Lung (tissue), 12 donors: ENCODE results near the gene PPP1R1C. TPM values are rescaled to one million over a fixed set of nuclear protein-coding genes. Genes with fewer than 3 reads are reported as not detected.

Experiments
- ATAC-seq: fragments of 200-7000 bp; cut with Tn5 transposase; one replicate; pipeline ENCODE4 v1.9.1; 2020; ENCODE audit warnings: moderate number of reproducible peaks; ENCODE audit not compliant: insufficient read depth, low FRiP score
- DNase-seq, 3 donors: peaks; one replicate each; pipeline ENCODE4 v3.0.0-alpha.2; 2013 to 2017
- H3K27ac ChIP-seq, 2 donors: one replicate each; pipeline ENCODE4 v1.5.1; 2013; ENCODE audit warnings: mild to moderate bottlenecking in 2 of 2, moderate library complexity in 2 of 2, control low read depth in 1 of 2, inconsistent platforms in 1 of 2, low read depth in 1 of 2, low read length in 1 of 2
- H3K27me3 ChIP-seq, 3 donors: one replicate each; pipeline ENCODE4 v1.5.1; 2013; ENCODE audit warnings: low read length in 2 of 3; ENCODE audit not compliant: control insufficient read depth in 3 of 3, insufficient read depth in 3 of 3
- H3K36me3 ChIP-seq, 4 donors: one replicate each; pipeline ENCODE4 v1.5.1; 2013; ENCODE audit warnings: low read length in 4 of 4, mild to moderate bottlenecking in 1 of 4, moderate library complexity in 1 of 4; ENCODE audit not compliant: control insufficient read depth in 4 of 4, insufficient read depth in 4 of 4
- H3K4me1 ChIP-seq, 5 donors: one replicate each; pipeline ENCODE4 v1.5.1; 2013; ENCODE audit warnings: low read length in 5 of 5, mild to moderate bottlenecking in 2 of 5, moderate library complexity in 1 of 5; ENCODE audit not compliant: control insufficient read depth in 5 of 5, insufficient read depth in 5 of 5
- H3K4me3 ChIP-seq: one replicate; pipeline ENCODE4 v1.5.1; 2013; ENCODE audit warnings: mild to moderate bottlenecking, control low read depth, moderate library complexity
- H3K9ac ChIP-seq, 2 donors: one replicate each; pipeline ENCODE4 v1.5.1; 2013; ENCODE audit warnings: low read length in 2 of 2, control low read depth in 1 of 2; ENCODE audit not compliant: insufficient read depth in 1 of 2
- H3K9me3 ChIP-seq, 4 donors: one replicate each; pipeline ENCODE4 v1.5.1; 2013; ENCODE audit warnings: low read length in 3 of 4, mild to moderate bottlenecking in 1 of 4, moderate library complexity in 1 of 4; ENCODE audit not compliant: control insufficient read depth in 4 of 4, insufficient read depth in 3 of 4
- CTCF ChIP-seq: IDR thresholded peaks from 2 replicates; pipeline ENCODE4 v1.5.1; 2012; ENCODE audit warnings: mild to moderate bottlenecking; ENCODE audit errors: control extremely low read depth, extremely low read depth
- WGBS, 2 donors: extraction: QIAGEN DNeasy Blood & Tissue Kit; methylation state at CpG; one replicate each; pipeline ENCODE4 v1.1.7; 2013; 5-methylcytosine and 5-hydroxymethylcytosine counted together
- polyA plus RNA-seq, 2 donors: library from polyadenylated mRNA; stranded (reverse); fragments of 200-250 nt; gene quantifications; one replicate each; pipeline ENCODE4 v1.2.1, GENCODE V29; 2013
- total RNA-seq, 2 donors: library from RNA; depleted of rRNA in 1 of 2; stranded (reverse); fragments of >200 nt in 1 of 2; gene quantifications; one replicate each; pipeline ENCODE4 v1.2.1, GENCODE V29; 2014 to 2021
- donor health status: control.
- donor health status: control.
- donor health status: Bipolar disorder and iron deficiency.
- donor health status: healthy.
- donor health status: DM: yes; HTN: yes; CAD: no.

Gene PPP1R1C
- total and polyA plus RNA-seq, 4 donors, result 1.2 to 6.3 (median 4.5) TPM

- no peak for TF ChIP-seq CTCF
- WGBS, 2 donors, result 80 to 100% methylated on average over 1 of the region's 1 CpG
- Histone ChIP-seq H3K36me3 (no peaks in the 10 kb centered on the region), H3K4me1 (peaks cover 0 to 5% (median 0%) of the 10 kb centered on the region in 5 donors), H3K27me3 (no peaks in the 10 kb centered on the region), H3K27ac (no peak overlapping the region), H3K9ac (no peak overlapping the region), H3K9me3 (no peaks in the 10 kb centered on the region), H3K4me3 (no peak overlapping the region)
- ATAC-seq, result no peak
- DNase-seq, result no peak
Observed at GRCh38 chr2:181952404-181953226, 33.0 kb upstream of the PPP1R1C start.

GRCh38 chr2:181953881-181954537, 31.6 kb upstream of the PPP1R1C start:
- ATAC-seq, result peak; percentile 77
- no peak overlapping the region for H3K27ac ChIP-seq
- H3K27me3 ChIP-seq, result no peaks in the 10 kb centered on the region
- DNase-seq, result peak; percentile 74 to 89 (median 77)
- TF ChIP-seq CTCF, result peak; percentile 40
- H3K9me3 ChIP-seq, result no peaks in the 10 kb centered on the region
- H3K36me3 ChIP-seq, result no peaks in the 10 kb centered on the region
- 5 to 11% methylated on average over 19 of the region's 19 CpGs for WGBS, 2 donors
- H3K9ac ChIP-seq, result peak overlapping the region in 1 of 2 donors; percentile 19
- H3K4me3 ChIP-seq, result no peak overlapping the region
- peaks cover 0 to 5% (median 0%) of the 10 kb centered on the region in 5 donors for H3K4me1 ChIP-seq

- no peaks in the 10 kb centered on the region for H3K27me3 ChIP-seq
- WGBS, 2 donors, result 17 to 20% methylated on average over 4 of the region's 4 CpGs
Observed at GRCh38 chr2:181954538-181954883, 31.1 kb upstream of the PPP1R1C start.

More at GRCh38 chr2:181954538-181954883, 31.1 kb upstream of the PPP1R1C start:
- ATAC-seq (no peak), DNase-seq (no peak)
- Histone ChIP-seq H3K4me3 (no peak overlapping the region), H3K27ac (no peak overlapping the region), H3K9ac (no peak overlapping the region), H3K4me1 (peaks cover 0 to 5% (median 0%) of the 10 kb centered on the region in 5 donors), H3K36me3 (no peaks in the 10 kb centered on the region), H3K9me3 (no peaks in the 10 kb centered on the region)
- TF ChIP-seq CTCF, result no peak
